Astrocyte (in vitro differentiated cells and primary cell): ENCODE data around the gene EFCAB6. TPM values are rescaled to one million over a fixed set of nuclear protein-coding genes. Genes with fewer than 3 reads are reported as not detected.

Experiments used
- DNase-seq: peaks from one replicate; pipeline ENCODE4 v3.0.0-alpha.2; 2010; ENCODE audit warnings: low read depth
- FAIRE-seq: peaks from 2 replicates; lab custom pipeline; 2011; peaks lifted over from hg19 to GRCh38; lab: Jason Lieb, UNC
- H2AFZ ChIP-seq: 2 replicates; pipeline ENCODE4 v1.6.0; 2012; ENCODE audit warnings: low read depth, low read length, inconsistent platforms
- H3K27ac ChIP-seq: 2 replicates; pipeline ENCODE4 v1.5.1; 2011; ENCODE audit warnings: low read depth, low read length, inconsistent platforms
- H3K27me3 ChIP-seq: 2 replicates; pipeline ENCODE4 v1.6.0; 2011; ENCODE audit warnings: low read length, inconsistent platforms; ENCODE audit not compliant: insufficient read depth
- H3K36me3 ChIP-seq: 2 replicates; pipeline ENCODE4 v1.5.1; 2011; ENCODE audit warnings: low read length, inconsistent platforms; ENCODE audit not compliant: insufficient read depth
- H3K4me1 ChIP-seq: 2 replicates; pipeline ENCODE4 v1.5.1; 2011; ENCODE audit warnings: low read length, inconsistent platforms; ENCODE audit not compliant: insufficient read depth
- H3K4me2 ChIP-seq: 2 replicates; pipeline ENCODE4 v1.6.0; 2012; ENCODE audit warnings: low read length, inconsistent platforms
- H3K4me3 ChIP-seq: 2 replicates; pipeline ENCODE4 v1.5.1; 2011; ENCODE audit warnings: low read depth, mild to moderate bottlenecking, low read length, inconsistent platforms; ENCODE audit not compliant: insufficient read depth
- H3K79me2 ChIP-seq: 2 replicates; pipeline ENCODE4 v1.6.0; 2012; ENCODE audit warnings: mild to moderate bottlenecking, low read length, inconsistent platforms; ENCODE audit not compliant: insufficient read depth
- H3K9ac ChIP-seq: 2 replicates; pipeline ENCODE4 v1.6.0; 2012; ENCODE audit warnings: mild to moderate bottlenecking, low read length, inconsistent platforms
- H3K9me3 ChIP-seq: 2 replicates; pipeline ENCODE4 v1.5.1; 2012; ENCODE audit warnings: low read depth, mild to moderate bottlenecking, low read length, inconsistent platforms; ENCODE audit not compliant: insufficient read depth
- H4K20me1 ChIP-seq: 2 replicates; pipeline ENCODE4 v1.6.0; 2012; ENCODE audit warnings: low read length, inconsistent platforms; ENCODE audit not compliant: insufficient read depth
- H3K27ac Mint-ChIP-seq: one replicate; pipeline ENCODE4 v1.8.0; 2021; ENCODE audit warnings: mild to moderate bottlenecking, mixed read lengths; ENCODE audit not compliant: unreplicated experiment
- H3K27me3 Mint-ChIP-seq: one replicate; pipeline ENCODE4 v1.8.0; 2021; ENCODE audit warnings: low read depth, mixed read lengths; ENCODE audit not compliant: unreplicated experiment
- H3K36me3 Mint-ChIP-seq: one replicate; pipeline ENCODE4 v1.8.0; 2021; ENCODE audit warnings: low read depth, mixed read lengths; ENCODE audit not compliant: unreplicated experiment
- H3K4me1 Mint-ChIP-seq: one replicate; pipeline ENCODE4 v1.8.0; 2021; ENCODE audit warnings: low read depth, mixed read lengths; ENCODE audit not compliant: unreplicated experiment
- H3K4me3 Mint-ChIP-seq: one replicate; pipeline ENCODE4 v1.8.0; 2021; ENCODE audit warnings: mild to moderate bottlenecking, moderate library complexity, mixed read lengths; ENCODE audit not compliant: unreplicated experiment
- H3K9me3 Mint-ChIP-seq: one replicate; pipeline ENCODE4 v1.8.0; 2021; ENCODE audit warnings: mild to moderate bottlenecking, mixed read lengths; ENCODE audit not compliant: unreplicated experiment
- EZH2 ChIP-seq: IDR thresholded peaks from 2 replicates; pipeline ENCODE4 v1.6.1; 2012; ENCODE audit warnings: mild to moderate bottlenecking, low read length, inconsistent platforms; ENCODE audit not compliant: insufficient read depth
- total RNA-seq: library from RNA; stranded (reverse); gene quantifications from 2 replicates; pipeline ENCODE4 v1.2.1, GENCODE V29; 2021
- TF ChIP-seq, protein P1 (sequence below): IDR thresholded peaks from 2 replicates; pipeline ENCODE4 v1.5.1; 2011; ENCODE audit warnings: low read depth, mild to moderate bottlenecking, inconsistent platforms, low read length, moderate library complexity; ENCODE audit not compliant: insufficient read depth

Gene EFCAB6
- total RNA-seq, 1 donor from 2014 or later: 1.2 TPM

DNA sequence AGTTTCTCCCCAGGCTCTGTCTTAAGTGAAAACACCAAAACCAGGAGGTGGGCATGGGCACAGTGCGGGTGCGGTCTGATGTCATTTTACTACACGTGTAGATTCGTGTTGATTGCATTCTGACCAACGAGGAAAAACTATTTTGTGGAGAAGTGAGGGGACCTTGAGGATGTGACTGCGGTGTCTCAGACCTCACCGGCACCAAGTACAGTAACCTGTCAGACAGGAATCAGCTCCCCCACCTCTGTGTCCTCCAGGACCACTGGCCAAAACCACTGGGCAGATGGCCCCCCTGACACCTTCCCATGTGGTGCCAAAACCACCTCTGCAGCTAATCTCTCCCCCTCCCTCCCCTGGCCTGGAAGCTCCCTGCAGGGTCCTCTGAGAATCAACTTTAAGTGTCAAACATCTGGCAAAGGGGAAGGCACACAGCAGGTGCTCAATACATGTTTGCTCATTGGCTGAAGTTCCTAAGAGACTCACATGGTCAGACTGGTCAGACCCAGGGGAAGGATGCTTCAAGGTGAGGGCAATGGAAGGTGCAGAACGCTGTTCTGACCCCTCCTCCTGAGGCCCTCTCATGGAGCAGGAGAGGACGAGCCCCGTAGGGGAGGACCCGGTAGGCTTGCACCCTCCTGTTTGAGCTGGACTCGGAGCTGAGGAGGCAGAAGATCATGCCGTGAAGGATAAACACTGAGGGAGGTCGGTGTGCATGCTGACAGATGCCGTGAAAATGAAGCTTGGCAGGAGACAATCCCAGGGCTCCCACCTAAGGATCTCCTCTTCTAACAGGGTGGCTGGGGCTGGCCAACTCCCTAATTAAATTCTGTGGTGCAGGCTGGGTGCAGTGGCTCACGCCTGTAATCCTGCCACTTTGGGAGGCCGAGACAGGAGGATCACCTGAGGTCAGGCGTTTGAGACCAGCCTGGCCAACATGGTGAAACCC, 270.4 kb downstream of the EFCAB6 start:
- Histone ChIP-seq H3K79me2 (no peaks in the 10 kb centered on the region), H4K20me1 (no peaks in the 10 kb centered on the region), H3K4me1 (no peaks in the 10 kb centered on the region), H3K9me3 (no peaks in the 10 kb centered on the region), H3K36me3 (no peaks in the 10 kb centered on the region), H3K4me3 (no peak overlapping the region), H3K4me2 (no peak overlapping the region), H3K9ac (no peak overlapping the region), H3K27ac (no peak overlapping the region), H3K27me3 (no peaks in the 10 kb centered on the region), H2AFZ (no peak overlapping the region)
- H3K4me1 Mint-ChIP-seq: no peaks in the 10 kb centered on the region
- H3K4me3 Mint-ChIP-seq: no peak overlapping the region
- H3K36me3 Mint-ChIP-seq: no peaks in the 10 kb centered on the region
- peaks cover 39% of the 10 kb centered on the region for H3K27me3 Mint-ChIP-seq
- no peak overlapping the region for H3K27ac Mint-ChIP-seq
- no peak for DNase-seq
- no peaks in the 10 kb centered on the region for H3K9me3 Mint-ChIP-seq
- FAIRE-seq: no peak
- TF ChIP-seq, protein P1, sequence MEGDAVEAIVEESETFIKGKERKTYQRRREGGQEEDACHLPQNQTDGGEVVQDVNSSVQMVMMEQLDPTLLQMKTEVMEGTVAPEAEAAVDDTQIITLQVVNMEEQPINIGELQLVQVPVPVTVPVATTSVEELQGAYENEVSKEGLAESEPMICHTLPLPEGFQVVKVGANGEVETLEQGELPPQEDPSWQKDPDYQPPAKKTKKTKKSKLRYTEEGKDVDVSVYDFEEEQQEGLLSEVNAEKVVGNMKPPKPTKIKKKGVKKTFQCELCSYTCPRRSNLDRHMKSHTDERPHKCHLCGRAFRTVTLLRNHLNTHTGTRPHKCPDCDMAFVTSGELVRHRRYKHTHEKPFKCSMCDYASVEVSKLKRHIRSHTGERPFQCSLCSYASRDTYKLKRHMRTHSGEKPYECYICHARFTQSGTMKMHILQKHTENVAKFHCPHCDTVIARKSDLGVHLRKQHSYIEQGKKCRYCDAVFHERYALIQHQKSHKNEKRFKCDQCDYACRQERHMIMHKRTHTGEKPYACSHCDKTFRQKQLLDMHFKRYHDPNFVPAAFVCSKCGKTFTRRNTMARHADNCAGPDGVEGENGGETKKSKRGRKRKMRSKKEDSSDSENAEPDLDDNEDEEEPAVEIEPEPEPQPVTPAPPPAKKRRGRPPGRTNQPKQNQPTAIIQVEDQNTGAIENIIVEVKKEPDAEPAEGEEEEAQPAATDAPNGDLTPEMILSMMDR: no peak
- no peak for TF ChIP-seq EZH2

DNA sequence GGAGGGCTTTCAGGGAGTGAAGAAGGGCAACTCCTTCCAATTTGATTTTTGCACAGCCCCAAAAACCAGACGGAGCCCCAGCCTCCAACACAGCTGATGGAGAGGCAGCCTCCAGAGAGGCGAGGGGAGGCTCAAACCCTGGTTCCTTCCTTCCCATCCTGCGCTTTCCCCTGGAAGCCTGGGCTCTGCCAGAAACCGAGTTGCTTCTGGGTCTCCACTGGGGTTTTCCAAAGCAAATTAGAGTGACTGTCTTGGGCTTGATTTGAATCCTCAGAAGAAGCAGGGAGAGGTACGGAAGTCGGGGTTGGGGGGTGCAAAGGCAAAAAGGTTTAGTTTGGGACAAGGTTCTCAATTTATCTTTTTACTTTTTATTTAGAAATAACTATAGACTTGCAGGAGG, 271.1 kb downstream of the EFCAB6 start:
- H3K4me3 Mint-ChIP-seq: no peak overlapping the region
- Histone ChIP-seq H2AFZ (no peak overlapping the region), H4K20me1 (no peaks in the 10 kb centered on the region), H3K4me2 (no peak overlapping the region), H3K36me3 (no peaks in the 10 kb centered on the region), H3K4me3 (no peak overlapping the region), H3K27ac (no peak overlapping the region), H3K4me1 (no peaks in the 10 kb centered on the region), H3K9ac (no peak overlapping the region), H3K79me2 (no peaks in the 10 kb centered on the region), H3K9me3 (no peaks in the 10 kb centered on the region), H3K27me3 (no peaks in the 10 kb centered on the region)
- H3K9me3 Mint-ChIP-seq: no peaks in the 10 kb centered on the region
- no peaks in the 10 kb centered on the region for H3K36me3 Mint-ChIP-seq
- TF ChIP-seq, protein P1: no peak
- no peak for TF ChIP-seq EZH2
- H3K4me1 Mint-ChIP-seq: no peaks in the 10 kb centered on the region
- FAIRE-seq (no peak), DNase-seq (no peak)
- peaks cover 42% of the 10 kb centered on the region for H3K27me3 Mint-ChIP-seq
- no peak overlapping the region for H3K27ac Mint-ChIP-seq

DNA sequence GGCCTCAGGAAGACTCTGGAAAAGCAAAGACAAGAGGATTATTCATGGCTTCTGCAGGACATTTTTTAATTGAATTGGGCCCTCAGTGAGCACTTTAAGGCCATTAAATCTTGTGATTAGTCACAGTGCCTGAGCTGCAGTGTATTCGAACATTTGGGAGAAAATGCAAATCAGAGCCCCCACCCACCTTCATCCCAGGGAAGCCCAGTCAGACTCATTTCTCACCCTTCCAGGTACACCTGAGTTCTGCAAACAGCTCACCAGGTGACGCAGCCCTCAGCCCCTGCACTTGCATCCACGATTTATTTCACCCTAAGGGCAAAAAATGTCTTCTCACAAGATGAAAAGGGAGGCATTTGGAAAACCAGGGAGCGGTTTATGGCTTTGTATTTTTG, 271.6 kb downstream of the EFCAB6 start:
- TF ChIP-seq EZH2: no peak
- Histone ChIP-seq H3K79me2 (no peaks in the 10 kb centered on the region), H3K4me2 (no peak overlapping the region), H3K4me3 (no peak overlapping the region), H3K36me3 (no peaks in the 10 kb centered on the region), H3K9ac (no peak overlapping the region), H3K27ac (no peak overlapping the region), H3K27me3 (no peaks in the 10 kb centered on the region), H4K20me1 (no peaks in the 10 kb centered on the region), H3K9me3 (no peaks in the 10 kb centered on the region), H3K4me1 (no peaks in the 10 kb centered on the region), H2AFZ (no peak overlapping the region)
- FAIRE-seq (no peak), DNase-seq (no peak)
- Mint-ChIP-seq H3K27me3 (peaks cover 42% of the 10 kb centered on the region), H3K9me3 (no peaks in the 10 kb centered on the region), H3K4me1 (peaks cover 4% of the 10 kb centered on the region), H3K27ac (no peak overlapping the region), H3K4me3 (no peak overlapping the region), H3K36me3 (no peaks in the 10 kb centered on the region)
